Adrenal gland (tissue), 5 donors: ENCODE measurements around the gene EPHA6.

ENCODE experiments used
- POLR2A ChIP-seq, 2 donors: fragments of 450-650 bp; IDR thresholded peaks; one replicate each; pipeline ENCODE4 v1.6.1; 2017; ENCODE audit warnings: antibody characterized with exemption in 2 of 2, mild to moderate bottlenecking in 2 of 2, moderate library complexity in 1 of 2
- TF ChIP-seq, protein P1 (sequence below), 6 experiments: fragments of 450-650 bp in 4 of 6; fragments of 200-600 bp in 2 of 6; sonication (generic) in 1 of 6; IDR thresholded peaks; 1 replicate in 5 of 6; 2 replicates in 1 of 6; pipeline versions ENCODE4 v1.5.1 to v1.8.0; 2016 to 2021; ENCODE audit warnings: antibody characterized with exemption in 6 of 6, mild to moderate bottlenecking in 2 of 6, moderate library complexity in 1 of 6
- donor health status: DM: no; HTN: no; CAD: no.

DNA sequence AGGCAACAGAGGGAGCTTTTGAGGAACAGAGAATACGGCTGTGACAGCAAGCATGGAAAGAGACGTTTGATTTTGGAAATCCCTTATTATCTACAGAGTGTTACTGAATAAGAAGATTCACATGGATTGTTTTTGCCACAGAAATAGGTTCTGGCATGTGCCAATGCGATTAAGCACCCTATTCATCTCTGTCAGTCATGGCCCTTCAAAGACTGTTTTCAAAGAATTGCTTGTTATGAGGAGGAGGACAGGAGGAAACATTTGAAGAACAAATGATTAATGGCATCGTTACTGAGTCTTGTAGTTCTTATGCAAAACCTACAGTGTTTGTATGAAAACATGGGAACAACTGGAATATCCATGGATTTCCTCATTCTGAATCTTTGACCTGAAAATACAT lies 86.2 kb downstream of the EPHA6 start:
- TF ChIP-seq, protein P1, sequence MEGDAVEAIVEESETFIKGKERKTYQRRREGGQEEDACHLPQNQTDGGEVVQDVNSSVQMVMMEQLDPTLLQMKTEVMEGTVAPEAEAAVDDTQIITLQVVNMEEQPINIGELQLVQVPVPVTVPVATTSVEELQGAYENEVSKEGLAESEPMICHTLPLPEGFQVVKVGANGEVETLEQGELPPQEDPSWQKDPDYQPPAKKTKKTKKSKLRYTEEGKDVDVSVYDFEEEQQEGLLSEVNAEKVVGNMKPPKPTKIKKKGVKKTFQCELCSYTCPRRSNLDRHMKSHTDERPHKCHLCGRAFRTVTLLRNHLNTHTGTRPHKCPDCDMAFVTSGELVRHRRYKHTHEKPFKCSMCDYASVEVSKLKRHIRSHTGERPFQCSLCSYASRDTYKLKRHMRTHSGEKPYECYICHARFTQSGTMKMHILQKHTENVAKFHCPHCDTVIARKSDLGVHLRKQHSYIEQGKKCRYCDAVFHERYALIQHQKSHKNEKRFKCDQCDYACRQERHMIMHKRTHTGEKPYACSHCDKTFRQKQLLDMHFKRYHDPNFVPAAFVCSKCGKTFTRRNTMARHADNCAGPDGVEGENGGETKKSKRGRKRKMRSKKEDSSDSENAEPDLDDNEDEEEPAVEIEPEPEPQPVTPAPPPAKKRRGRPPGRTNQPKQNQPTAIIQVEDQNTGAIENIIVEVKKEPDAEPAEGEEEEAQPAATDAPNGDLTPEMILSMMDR (IDR thresholded peaks at IDR 0.05): no peak
- TF ChIP-seq POLR2A (IDR thresholded peaks at IDR 0.05): no peak
